ENCODE measurements around the gene MCM3.
A peak's percentile ranks its signal among the peaks of the same experiment; 100 is the strongest.

Gene MCM3

DNA sequence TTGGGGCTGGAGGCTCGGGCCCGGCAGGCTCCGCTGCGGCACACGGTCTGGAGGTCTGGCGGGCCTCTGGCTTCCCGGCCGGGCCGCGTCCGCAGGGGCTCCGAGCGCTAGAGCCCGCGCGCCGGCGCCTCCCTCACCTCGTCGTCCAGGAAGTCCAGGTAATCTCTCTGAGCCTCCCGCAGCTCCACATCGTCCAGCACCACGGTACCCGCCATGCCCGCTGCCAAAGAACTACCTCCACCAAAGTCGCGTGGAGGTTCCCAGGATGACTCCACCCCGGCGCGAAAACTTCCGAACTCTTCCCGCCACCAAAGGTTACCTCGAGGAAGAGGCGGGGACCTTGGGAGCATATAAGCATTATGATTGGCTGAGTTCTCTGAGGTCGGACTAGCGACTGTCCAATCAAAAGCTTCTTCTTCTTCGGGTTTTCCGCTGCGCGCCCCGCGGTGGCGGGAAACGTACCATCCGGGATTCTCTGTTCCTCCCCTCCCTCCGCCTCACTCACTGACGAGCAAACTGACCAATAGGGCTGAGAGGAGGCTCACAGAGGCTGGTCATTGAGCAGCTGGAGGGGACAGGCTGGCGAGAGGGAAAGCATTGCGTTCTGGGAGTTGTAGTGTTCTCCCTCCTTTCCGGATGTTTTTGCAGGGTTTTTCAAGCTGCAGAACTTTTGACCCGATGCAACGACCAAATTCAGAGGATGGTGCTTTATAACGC is at the start of gene MCM3:
Gene MCM3 (minus strand): TSS at position 283 of the 717 bp plus-strand sequence. CDS start 68 bp downstream, at position 215.
- DNase-seq: peak; percentile 98

DNA sequence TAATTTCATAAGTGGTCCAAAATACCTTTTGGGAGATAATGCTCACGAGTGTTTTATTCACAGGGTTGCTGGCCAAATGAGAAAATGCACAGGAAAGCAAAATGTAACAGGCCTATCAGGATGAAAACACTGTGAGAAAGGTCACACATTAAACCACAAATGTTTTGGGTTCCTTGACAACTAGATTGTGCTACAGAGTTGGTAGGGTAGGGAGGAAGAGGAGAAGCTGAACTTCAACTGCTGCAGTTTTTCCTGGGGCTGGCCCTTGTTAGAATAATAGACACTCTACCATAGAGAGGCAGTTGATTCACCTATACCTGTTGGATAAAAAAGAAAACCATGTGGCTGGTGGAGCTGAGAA is 49.3 kb upstream of the MCM3 start:
- DNase-seq: no peak

DNA sequence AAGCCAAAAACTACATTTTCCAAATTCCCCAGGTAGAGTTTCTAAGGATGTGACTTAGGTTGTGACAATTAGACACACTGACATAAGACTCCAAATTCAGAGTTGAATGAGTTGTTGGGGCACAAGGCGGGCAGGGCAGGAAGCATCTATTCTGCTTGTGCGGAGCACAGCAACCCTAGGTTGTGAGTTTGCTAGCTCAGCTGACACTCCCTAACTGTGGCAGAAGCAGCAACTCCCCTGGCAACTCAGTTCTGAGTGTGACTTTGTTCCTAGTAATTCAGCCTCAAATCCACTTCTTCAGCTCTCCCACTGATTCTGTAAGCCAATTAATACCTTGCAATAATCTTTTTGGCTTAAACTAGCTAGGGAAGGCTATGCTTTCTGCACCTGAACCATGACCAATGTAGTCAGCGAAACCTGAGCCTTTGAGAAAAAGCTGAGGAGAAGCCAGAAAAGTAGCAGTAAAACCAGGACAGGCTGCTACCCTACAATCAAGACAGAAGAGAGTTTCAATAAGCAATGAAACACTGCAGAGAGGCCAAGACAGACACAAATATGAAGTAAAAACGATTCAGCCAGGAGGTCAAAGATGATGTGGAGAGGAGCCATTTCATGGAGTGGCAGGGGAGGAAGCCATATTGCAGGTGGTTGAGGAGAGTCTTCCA is 47.4 kb upstream of the MCM3 start:
- no peak for DNase-seq

DNA sequence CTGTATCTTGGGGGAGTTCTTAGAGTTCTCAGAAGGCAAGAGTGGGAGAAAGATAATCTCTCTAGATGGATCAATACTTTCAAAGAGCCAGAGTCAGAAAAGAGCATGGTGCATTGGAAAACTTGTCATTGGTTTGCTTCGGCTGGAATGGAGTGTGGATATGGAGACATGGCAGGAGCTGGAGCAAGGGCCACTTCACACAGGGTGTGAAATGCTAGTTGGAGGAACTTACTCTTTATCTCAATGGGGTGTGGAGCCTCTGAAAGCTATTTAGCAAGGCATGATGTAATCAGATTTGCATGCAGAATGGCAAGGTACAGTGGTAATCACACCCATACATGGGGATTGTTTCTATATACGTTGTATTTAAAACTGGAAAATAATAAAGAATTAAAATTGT is 45.9 kb upstream of the MCM3 start:
- DNase-seq: no peak

DNA sequence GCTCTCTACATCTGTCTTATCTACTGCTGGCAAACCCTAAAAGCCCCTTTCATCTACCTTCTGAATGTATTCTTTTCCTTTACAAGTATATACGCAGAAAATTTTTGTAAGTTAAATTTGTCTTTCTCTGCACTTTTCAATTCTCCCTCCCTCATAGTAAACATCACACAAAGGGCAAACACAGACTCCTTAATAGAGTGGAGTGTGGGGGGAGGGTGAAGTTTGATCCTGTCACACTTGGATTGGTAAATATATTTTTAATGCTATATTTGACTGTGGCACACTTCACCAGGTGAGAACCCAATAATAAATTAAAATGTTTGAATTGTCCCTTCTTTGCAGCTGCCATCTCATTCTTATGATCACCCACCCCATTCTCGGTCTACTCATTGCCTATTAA is 44.2 kb upstream of the MCM3 start:
- no peak for DNase-seq

DNA sequence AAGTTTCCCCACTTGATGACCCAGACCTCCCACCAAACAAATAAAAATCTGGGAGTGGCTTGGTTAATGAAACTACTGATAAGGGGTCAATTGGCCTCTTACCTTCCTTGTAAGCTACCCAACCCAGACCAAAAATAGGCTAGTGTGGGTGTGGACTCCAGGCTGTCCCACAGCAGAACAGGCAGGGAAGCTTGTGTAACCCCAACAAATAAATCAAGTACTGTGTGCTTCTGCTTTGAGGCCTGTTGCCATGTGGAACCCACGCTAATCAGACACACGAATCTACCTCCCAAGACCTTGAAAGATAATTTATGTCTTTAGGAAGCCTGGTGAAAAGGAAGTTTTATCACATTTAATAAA is 43.7 kb upstream of the MCM3 start:
- no peak for DNase-seq

DNA sequence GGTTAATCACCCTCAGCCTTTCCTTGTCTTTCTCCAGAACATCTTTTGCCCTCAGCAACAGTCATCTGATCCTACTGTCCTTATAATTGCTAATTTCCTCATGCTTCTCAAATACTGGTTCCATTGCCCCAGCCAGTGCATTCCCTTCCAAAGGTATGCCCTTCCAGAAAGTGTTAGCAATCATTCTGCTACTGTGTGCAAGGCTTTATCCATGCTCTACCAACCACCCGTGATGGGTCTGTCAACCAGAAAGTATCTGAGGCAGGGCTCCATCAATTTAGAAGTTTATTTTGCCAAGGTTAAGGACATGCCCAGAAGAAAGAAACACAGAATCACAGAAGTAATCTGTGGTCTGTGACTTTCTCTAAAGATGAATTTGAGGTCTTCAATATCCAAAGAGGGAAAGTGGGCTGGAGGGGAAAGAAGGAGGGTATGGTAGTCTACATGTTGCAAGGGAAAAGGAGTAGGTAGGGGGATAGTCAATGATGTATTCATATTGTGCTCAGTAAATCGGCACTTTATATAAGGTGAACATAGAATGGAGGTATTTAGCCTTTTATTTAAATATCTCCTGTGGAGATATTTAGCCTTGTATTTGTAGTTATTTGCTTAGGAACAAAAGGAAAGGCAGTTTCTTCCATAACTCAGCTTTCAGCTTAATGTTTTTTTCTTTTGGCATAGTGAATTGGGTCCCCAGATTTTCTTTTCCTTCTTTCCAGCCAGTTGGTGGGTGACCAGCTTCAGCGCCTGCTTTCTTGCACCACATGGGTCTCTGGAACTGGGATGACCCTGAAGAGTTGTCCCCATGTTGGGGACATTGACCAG is 42.2 kb upstream of the MCM3 start:
- DNase-seq: no peak

DNA sequence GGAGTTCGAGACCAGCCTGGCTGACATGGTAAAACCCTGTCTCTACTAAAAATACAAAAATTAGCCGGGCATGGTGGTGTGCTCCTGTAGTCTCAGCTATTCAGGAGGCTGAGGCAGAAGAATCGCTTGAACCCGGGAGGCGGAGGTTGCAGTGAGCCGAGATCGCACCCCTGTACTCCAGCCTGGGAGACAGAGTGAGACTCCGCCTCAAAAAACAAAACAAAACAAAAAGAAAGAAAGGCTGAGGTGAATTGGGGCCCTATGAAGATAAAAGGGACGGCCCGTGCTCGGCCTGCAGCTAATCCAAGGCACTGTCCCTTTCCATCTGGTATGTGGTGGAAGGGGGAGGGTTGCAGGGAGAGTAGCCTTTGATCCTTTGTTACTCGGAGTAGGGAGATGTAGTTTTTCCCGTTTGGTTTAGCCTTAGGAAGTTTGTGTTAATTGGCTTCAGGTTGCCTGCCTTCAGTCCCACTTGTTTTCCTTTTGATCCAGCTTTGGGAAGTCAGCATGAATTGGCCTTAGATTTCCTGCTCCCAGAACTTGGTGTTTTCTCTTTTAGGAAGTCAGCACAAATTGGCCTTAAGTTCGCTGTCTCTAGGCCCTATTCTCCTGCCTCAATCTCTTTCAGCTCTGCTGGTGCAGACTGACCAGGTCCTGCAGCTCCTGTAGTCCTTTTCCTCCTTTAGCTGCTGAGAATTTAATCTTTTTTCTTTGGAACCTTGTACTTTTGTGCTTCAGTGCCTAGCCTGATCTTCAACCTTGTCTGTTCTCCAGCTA is 41.3 kb upstream of the MCM3 start:
- DNase-seq: no peak

DNA sequence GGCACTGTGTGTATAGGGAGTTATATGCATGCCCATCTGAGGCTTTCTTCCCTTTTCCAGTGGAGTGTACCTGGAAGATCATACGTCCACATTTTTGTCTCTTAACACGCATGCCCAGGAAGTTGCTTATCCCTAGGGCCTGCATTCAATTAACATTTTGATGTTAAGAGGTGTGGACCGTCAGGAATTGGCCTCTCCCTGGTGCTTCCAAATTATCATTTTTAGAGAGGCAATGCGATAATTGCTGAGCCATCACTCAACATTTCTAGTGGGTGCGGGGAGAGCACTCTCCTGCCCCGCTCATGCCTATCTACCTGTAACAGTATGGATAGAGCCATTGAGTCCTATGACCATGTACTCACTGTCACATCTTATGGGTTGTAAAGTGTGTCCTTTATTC is 39.6 kb upstream of the MCM3 start:
- no peak for DNase-seq

DNA sequence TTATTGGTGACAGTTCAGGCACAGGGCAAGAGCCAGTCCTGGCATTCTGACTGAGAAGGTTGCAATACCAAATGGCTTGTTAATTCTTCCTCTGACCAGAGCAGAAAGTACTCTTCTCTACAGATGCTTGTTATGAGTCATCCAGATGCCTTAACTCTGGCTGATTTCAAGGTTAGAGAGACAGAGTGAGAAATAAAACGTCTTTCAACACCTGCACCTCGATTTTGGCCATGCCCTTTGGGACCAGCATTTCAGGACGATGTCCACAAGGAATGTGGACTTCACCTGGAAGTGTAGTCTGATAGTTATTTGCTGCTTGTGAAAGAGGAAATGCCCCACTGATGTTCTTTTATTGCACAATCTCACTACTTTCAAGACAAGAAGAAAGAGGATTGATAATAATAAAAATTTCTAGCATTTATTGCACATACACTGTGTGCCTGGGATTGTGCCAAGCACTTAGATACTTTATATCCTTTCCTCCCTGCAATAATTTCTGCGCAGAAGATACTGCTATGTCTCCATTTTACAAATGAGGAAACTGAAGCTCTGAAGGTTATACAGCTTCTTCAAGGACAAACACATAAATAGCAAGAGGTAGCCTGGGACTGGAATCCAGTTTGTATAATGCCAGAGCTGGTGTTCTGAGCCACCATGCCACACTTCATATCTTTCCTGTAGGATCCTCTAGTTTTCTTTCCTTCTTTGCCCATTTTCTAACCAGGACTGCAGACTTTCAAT is 33.5 kb upstream of the MCM3 start:
- no peak for DNase-seq

DNA sequence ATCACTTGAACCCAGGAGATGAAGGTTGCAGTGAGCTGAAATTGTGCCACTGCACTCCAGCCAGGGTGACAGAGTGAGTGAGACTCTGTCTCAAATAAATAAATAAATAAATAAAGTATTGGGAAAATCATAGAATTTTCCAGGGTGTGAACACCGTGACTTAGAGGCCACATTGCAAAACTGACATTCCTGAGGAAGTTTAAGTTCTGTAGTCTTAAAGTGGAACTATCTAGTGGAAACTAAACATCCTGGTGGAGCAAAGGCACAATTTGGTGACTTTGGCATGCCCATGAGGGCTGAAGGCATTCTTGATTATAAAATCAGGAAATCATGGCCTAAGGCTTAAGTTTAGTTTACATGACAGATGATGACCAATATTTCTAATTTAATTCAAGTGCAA is 32.7 kb upstream of the MCM3 start:
- no peak for DNase-seq

DNA sequence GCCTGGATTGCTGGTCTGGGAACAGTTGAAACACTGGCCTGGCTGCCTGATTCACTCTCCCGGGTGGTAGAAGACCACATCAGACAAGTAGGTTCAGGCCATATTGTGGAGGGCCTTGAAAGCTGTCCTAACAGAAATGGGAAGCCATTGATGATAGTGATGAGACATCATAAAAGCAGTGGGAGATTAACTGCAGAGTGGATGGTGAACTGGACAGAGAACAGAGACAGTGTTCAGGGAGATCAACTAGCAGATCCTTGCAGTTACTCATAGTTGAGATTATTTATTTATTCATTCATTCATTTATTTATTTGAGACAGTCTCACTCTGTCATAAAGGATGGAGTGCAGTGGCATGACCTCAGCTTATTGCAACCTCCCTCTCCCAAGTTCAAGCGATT is 30.2 kb upstream of the MCM3 start:
- no peak for DNase-seq

DNA sequence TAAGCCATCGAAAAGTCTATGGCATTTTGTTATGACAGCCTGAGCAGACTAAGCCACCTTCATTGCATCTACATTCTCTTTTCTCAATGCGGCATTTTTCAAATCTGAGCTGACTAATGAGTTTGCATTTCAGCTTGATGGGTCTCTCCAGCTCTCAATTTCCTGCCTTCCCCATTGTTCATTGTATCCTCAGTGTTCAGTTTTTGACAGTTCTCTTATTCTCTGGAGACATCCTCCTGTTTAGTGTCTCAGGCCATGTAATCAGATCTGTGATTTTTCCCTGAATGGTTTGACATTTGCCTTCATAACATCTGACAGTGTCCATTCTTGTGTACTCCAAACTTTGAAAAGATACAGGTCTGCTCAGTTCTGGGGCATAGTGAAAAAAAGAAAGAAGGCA is 27.9 kb upstream of the MCM3 start:
- no peak for DNase-seq

DNA sequence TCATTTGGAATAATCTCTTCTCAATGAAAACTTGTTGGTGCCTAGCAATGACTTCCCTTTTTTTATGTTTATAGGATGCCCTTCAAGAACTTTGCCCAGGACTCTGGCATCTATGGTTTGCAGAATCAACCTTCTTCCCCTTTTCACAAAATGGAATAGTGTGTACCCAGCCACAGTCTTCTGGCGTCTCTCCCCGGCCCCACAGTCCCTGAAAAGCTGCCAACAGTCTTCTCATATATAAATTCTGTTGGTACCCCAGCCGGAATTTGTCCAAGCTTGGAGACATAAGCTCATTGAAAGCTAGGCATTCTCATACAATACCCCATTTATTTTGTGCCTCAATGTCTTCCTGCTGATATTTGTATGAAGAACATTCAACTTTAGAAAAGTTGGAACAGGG is 26.4 kb upstream of the MCM3 start:
- no peak for DNase-seq

DNA sequence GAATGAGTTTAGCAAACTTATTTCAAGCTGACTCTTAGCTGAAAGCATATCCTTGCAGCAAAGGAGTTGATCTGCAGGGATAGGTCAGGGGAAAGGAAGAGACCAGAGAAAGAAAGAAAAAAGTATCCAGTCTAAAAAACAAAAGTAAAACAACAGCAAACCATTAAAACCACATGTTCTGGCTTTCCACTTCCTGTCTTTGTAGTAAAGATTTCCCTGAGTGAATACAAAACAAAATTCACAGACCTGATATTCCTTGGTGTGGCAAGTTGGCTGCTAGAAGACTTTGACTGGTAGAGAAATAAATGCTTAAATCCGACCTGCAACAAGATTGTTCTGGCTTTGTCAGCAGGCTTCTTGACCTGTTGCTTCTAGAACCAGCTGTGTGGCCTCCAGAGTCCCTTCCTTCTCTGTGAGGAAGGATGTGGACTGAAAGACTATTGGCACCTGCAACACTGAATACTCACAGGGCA is 23.4 kb upstream of the MCM3 start:
- DNase-seq: no peak

DNA sequence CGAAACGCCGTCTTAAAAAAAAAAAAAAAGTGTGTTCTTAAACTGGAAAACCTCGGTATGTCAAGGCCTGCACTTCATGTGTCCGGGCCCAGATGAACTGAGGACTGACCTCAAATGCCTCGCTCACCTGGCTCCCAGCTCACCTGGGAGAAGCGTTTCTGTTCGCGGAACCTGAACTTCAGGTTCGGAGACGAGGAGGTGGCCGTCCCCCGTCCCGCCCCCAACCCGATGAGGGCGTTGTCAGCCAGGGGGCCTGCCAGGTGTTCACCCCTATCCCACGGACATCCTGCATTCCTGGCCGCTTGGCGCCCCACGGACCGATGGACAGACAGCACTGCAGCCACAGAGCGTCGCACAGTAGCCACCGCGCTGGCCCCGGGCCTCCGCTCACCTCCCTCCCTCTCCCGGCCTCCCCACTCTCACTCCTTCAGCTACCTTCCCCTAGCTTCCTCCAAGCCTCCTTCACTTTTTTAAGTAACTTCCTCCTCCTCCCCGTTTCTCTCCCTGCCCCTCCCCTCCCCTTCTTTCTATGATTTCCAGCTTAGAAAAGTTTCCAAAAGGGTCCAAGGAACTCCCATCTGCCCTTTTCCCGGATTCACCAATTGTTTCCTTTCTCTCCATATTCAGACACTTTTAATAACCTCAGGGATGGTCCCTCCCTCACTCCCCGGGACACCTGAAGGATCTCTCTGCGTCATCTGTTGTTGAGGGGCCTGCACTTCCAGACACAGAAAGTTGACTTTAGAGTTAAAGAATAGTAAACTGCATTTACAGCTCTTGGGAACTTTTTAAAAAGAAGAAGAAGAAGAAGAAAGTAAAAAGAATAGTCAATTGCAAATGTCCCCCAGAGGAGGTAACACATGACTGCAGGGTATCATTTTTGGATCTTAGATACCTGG is 22.7 kb upstream of the MCM3 start:
- no peak for DNase-seq

DNA sequence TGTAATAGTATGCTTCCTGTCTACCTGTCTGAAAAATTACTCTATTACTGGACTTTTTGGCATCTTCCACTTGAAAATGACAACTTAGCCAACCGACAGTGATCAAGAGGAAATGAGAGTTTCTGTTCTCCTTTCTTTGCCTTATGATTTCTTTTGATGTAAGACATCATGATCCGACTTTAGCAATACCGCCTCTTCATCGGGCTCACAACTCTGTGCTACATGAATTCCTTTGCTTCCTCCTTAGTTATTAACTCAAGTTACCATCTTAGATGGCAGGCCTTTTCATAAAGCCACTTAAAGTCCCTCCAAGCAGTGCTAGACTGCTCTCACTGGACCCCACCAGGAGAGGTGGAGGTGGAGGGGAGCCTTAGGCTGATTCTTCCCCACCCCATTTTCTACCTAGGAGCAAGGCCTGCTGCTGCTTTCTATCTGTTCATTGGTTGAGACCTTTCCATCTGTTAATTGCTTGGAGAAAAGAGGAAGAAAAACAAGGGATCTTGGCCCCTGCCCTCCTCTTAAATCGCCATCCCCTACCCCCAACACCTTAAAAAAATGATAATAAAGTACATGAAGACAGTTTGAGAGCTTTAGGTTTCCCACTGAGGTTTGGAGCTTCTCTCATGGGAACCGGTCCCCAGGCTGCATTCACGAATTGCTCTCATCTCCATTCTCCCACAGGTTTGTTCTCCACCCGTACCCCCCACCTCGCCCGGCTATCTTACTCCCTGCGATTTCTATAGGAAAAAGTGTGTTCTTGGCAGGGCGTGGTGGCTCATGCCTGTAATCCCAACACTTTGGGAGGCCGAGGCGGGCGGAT is 21.6 kb upstream of the MCM3 start:
- no peak for DNase-seq

DNA sequence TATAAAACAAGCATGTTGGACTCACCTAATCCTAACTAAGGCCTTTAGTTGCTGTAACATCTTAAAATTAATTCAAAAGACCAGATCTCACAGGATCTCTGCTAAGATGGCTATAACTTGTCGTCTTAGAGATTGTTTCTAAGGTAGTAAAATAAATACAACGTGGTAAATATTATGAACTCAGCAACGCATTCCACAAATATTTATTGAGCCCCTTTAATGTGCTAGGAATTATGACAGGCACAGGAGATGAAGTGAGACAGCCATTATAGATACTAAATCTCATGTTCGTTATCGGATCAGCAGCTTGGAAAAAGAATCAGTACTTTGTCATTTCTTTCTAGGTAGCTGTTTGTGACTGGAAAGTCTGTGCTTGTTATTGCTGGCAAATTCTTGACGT is 20.9 kb upstream of the MCM3 start:
- DNase-seq: no peak

DNA sequence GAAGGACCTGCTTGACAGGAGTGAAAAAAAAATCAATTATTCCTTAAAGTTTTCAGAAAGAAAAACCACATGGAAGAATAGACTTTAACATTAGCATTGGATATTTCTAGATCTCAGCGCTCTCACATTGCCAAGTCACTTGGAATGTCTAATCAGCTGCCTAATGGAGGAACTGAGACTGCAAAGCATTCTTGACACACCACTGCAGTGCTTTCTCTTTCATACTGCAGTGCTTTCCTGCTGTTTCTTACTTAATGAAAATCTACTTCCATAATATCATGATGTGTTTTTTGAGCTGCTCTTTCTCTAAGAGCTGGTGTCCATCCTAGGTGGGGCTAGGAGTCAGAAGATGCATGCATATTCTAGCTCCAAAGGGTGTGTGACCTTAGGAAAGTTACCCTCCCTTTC is 20.4 kb upstream of the MCM3 start:
- DNase-seq: no peak

DNA sequence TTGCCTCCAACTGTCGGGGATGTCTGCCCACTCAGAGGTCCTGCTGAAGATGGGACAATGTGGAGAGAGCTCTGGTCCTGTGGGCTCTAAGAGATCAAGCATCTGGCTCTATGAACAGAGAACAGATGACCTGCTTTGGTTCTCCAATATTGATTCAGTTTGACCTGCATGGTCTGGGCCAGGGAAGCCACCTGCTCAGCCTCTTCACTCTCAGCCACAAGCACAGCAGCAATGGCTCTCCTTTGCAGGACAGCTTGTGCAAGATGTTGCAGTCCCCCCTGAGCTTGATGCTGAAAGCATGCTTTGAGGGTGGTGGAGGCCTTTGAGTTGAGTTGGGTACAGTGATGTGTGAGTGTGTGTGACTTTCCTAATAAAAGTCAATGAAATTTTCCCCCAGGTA is 18.6 kb upstream of the MCM3 start:
- no peak for DNase-seq

DNA sequence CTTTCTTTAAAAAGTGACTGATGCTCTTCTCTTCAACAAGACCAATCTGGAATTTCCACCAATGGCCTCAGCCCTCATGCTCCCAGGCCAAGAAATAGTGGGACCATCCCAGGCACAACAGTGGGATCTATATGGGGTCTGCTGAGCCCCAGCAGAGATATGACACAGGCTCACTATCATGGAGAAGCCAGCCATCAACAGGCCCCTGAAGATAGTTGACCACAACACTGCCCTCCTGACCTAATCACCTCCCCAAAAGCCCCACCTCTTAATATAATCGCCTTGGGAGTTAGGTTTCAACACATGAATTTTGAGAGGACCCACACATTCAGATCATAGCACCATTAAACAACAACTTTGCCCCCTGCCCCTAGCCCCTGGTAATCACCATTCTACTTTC is 16.8 kb upstream of the MCM3 start:
- no peak for DNase-seq
